ENCODE results near the gene SLC7A10.
A peak's percentile ranks its signal among the peaks of the same experiment; 100 is the strongest.
"Not testable (repeated sequence)": the region's sequence is repeated elsewhere in the genome, so short reads cannot be mapped to it uniquely, and the experiment has no call there.

Gene SLC7A10

DNA sequence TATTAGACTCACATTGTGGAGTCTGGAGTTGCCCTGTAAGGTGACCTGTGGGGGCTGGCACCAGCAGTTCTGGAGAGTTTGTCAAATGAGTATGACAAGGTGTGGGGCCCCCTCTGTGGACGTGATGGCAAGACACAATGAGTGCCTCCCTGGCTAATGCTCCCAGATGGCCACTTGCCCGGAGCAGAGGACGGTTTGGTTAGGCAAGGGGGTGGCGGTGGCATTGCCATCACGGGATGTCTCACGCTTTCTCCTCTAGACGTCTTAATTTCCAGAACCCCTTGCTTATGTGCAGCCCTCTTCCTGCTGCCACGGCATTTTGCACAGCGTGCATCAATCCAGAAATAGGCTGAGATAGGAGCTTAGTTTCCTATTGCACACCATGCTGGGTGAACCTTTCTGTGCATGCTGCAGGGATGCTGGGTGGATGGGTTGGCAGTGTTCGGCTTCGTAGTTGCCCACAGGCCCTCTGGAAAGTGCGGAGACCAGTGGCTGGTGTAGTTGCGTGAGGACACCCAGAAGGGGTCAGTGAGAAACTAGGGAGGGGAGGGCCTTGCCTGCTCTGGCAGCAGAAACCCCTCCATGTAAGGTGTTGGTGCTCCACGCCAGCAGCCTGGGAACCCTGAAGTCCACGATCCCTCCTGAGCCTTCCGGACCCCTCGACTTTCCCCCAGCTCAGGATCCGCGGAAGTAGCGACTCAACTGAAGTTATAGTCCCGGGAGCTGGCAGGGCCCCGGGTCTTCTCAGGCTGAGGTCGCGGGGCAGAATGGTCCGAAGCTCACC is 49.6 kb downstream of the SLC7A10 start:
- H3K27me3 ChIP-seq (ENCODE audit: insufficient read depth, low read length): no peaks in the 10 kb centered on the region
- H3K4me1 ChIP-seq (ENCODE audit: insufficient read depth, low read length): peaks cover 20% of the 10 kb centered on the region
- H3K4me3 ChIP-seq (ENCODE audit: low read length): peak overlapping the region; percentile 82
- peak overlapping the region; percentile 43 for H2AFZ ChIP-seq (ENCODE audit: low read depth, low read length)
- no peaks in the 10 kb centered on the region for H3K36me3 ChIP-seq (ENCODE audit: insufficient read depth, low read length)
- H3K9me3 ChIP-seq (ENCODE audit: low read length): no peaks in the 10 kb centered on the region

DNA sequence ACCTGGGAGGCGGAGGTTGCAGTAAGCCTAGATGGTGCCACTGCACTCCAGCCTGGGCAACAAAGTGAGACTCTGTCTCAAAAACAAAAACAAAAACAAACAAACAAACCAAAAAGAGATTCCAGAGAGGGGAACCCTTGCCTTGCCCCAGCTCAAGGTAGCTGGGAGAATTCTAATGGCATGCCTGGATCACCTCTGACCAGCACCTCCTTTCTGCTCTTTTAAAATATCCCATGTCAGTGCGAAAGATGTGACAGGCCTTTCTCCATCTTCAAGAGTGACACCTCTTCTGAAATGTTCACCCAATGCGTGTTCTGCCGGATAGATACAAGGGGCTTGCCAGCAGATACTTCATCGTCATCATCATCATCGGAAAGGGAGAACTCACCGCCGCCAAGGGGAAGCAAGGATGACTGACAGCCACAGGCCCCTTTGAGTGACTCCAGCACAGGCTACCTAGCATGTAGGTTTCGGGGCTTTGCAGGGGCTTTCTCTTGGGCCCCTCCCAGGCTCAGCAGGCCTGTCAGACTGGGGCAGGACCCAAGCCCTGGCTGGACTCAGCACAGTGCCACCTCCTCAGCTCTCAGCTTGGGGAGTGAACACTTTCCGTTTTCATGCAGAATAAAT is 50.4 kb downstream of the SLC7A10 start:
- Histone ChIP-seq H3K4me3 (ENCODE audit: low read length) (peak overlapping the region; percentile 82), H3K4me1 (ENCODE audit: insufficient read depth, low read length) (peaks cover 20% of the 10 kb centered on the region), H2AFZ (ENCODE audit: low read depth, low read length) (no peak overlapping the region), H3K9me3 (ENCODE audit: low read length) (no peaks in the 10 kb centered on the region), H3K27me3 (ENCODE audit: insufficient read depth, low read length) (no peaks in the 10 kb centered on the region), H3K36me3 (ENCODE audit: insufficient read depth, low read length) (no peaks in the 10 kb centered on the region)

DNA sequence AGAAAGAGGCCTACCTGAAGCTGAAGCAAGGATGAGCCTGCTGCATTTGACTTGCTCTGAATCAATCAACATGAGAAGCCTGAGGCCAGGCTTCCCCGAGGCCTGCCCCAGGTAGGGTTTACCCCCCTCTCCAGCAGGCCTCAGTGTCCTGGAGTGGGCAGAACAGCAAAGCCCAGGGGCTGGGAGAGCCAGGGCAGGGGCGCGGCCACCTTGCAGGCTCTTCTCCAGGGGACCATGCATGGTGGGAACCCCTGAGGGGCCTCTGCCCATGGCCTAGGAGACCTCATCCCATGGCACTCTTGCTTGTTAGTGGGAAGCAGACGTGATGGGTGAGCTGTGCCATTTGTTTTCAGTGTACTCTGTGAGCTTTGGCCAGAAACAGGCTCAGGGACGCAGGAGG is 51.5 kb downstream of the SLC7A10 start:
- H3K4me3 ChIP-seq (ENCODE audit: low read length): no peak overlapping the region
- no peaks in the 10 kb centered on the region for H3K36me3 ChIP-seq (ENCODE audit: insufficient read depth, low read length)
- H2AFZ ChIP-seq (ENCODE audit: low read depth, low read length): no peak overlapping the region
- peaks cover 20% of the 10 kb centered on the region for H3K4me1 ChIP-seq (ENCODE audit: insufficient read depth, low read length)
- H3K9me3 ChIP-seq (ENCODE audit: low read length): no peaks in the 10 kb centered on the region
- H3K27me3 ChIP-seq (ENCODE audit: insufficient read depth, low read length): no peaks in the 10 kb centered on the region

DNA sequence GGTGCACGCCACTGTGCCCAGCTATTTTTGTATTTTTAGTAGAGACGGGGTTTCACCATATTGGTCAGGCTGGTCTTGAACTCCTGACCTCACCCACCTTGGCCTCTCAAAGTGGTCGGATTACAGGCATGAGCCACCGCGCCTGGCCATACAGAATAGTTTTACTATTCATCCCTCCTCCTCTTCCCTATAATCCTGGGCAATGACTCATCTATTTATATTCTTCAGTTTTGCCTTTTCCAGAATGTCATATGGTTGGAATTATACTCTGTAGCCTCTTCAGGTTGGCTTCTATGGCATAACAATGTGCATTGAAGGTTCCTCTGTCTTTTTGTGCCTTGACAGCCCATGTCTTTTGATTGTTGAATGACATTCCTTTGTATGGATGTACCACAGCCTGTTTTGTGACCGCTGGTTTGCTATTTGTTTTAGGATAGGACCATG is 53.7 kb downstream of the SLC7A10 start:
- no peaks in the 10 kb centered on the region for H3K36me3 ChIP-seq (ENCODE audit: insufficient read depth, low read length)
- peaks cover 15% of the 10 kb centered on the region for H3K4me1 ChIP-seq (ENCODE audit: insufficient read depth, low read length)
- H3K4me3 ChIP-seq (ENCODE audit: low read length): no peak overlapping the region
- H3K27me3 ChIP-seq (ENCODE audit: insufficient read depth, low read length): no peaks in the 10 kb centered on the region
- H3K9me3 ChIP-seq (ENCODE audit: low read length): peaks cover 5% of the 10 kb centered on the region
- H2AFZ ChIP-seq (ENCODE audit: low read depth, low read length): no peak overlapping the region

DNA sequence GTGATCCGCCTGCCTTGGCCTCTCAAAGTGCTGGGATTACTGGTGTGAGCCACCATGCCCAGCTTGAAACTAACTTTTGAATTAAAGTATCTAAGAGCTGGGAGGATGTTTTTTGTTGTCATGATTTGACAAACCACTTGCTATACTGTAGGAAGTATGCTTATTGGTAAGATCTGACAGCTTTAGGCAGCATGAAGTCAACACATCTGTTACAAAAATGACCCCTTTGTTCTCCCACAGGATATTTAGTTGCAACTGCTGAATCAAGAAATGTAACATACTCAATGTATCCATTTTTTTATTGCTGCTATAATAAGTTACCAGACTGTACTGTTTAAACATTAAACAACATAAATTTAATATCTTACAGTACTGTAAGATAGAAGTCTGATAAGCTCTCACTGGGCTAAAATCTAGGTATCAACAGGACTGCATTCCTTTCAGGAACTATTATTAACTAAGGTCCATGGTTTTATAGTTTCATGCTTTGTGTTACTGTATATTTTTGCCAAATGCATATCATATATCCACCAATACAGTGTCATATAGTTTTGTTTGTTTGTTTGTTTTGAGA is 54.3 kb downstream of the SLC7A10 start:
- peaks cover 15% of the 10 kb centered on the region for H3K4me1 ChIP-seq (ENCODE audit: insufficient read depth, low read length)
- no peak overlapping the region for H3K4me3 ChIP-seq (ENCODE audit: low read length)
- H3K36me3 ChIP-seq (ENCODE audit: insufficient read depth, low read length): no peaks in the 10 kb centered on the region
- no peaks in the 10 kb centered on the region for H3K27me3 ChIP-seq (ENCODE audit: insufficient read depth, low read length)
- no peak overlapping the region for H2AFZ ChIP-seq (ENCODE audit: low read depth, low read length)
- H3K9me3 ChIP-seq (ENCODE audit: low read length): peaks cover 5% of the 10 kb centered on the region

DNA sequence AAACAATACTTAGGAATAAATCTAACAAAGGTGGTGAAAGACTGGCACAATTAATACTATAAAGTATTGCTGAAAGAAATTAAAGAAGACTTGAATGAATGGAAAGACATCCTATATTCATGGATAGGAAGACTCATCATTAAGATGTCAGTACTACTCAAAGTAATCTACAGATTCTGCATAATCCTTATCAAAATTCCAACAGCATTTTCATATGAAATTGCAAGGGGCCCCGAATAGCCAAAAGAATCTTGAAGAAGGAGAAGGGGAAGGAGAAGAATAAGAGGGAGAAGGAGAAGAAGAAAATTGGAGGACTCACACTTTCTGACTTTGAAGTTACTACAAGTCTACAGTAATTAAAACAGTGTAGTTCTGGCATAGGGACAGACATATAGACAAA is 57.1 kb downstream of the SLC7A10 start:
- Histone ChIP-seq H3K36me3 (ENCODE audit: insufficient read depth, low read length) (no peaks in the 10 kb centered on the region), H2AFZ (ENCODE audit: low read depth, low read length) (no peak overlapping the region), H3K9me3 (ENCODE audit: low read length) (peaks cover 5% of the 10 kb centered on the region), H3K27me3 (ENCODE audit: insufficient read depth, low read length) (no peaks in the 10 kb centered on the region), H3K4me1 (ENCODE audit: insufficient read depth, low read length) (peaks cover 5% of the 10 kb centered on the region), H3K4me3 (ENCODE audit: low read length) (no peak overlapping the region)

DNA sequence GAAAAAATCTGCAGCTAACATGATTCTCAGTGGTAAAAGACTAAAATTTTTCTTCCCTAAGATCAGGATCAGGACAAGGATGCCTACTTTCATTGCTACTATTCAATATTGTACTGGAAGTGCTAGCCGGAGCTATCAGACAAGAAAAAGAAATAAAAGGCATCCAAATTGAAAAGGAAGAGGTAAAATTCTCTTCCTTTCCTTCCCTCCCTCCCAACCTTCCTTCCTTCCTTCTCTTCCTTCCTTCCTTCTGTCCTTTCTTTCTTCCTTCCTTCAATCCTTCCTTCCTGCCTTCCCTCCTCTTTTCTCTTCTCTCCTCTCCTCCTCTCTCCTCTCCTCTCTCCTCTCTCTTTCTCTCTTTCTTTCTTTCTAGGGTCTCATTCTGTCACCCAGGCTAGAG is 58.2 kb downstream of the SLC7A10 start:
- Histone ChIP-seq H3K27me3 (ENCODE audit: insufficient read depth, low read length) (no peaks in the 10 kb centered on the region), H2AFZ (ENCODE audit: low read depth, low read length) (no peak overlapping the region), H3K36me3 (ENCODE audit: insufficient read depth, low read length) (no peaks in the 10 kb centered on the region), H3K4me3 (ENCODE audit: low read length) (no peak overlapping the region), H3K4me1 (ENCODE audit: insufficient read depth, low read length) (no peaks in the 10 kb centered on the region), H3K9me3 (ENCODE audit: low read length) (peaks cover 5% of the 10 kb centered on the region)

DNA sequence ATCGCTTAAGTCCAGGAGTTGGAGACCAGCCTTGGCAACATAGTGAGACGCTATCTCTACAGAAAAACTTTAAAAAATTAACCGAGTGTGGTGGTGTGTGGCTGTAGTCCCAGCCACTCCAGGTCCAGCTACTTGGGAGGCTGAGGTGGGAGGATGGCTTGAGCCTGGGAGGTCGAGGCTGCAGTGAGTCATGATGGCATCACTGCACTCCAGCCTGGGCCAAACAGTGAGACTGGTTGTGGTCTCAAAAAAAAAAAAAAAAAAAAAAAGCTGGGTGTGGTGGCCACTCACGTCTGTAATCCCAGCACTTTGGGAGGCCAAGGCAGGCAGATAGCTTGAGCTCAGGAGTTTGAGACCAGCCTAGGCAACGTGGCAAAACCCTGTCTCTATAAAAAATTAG is 59.6 kb downstream of the SLC7A10 start:
- H3K9me3 ChIP-seq (ENCODE audit: low read length); H3K36me3 ChIP-seq (ENCODE audit: insufficient read depth, low read length); H3K27me3 ChIP-seq (ENCODE audit: insufficient read depth, low read length); H2AFZ ChIP-seq (ENCODE audit: low read depth, low read length); H3K4me3 ChIP-seq (ENCODE audit: low read length); H3K4me1 ChIP-seq (ENCODE audit: insufficient read depth, low read length): not testable (repeated sequence)

DNA sequence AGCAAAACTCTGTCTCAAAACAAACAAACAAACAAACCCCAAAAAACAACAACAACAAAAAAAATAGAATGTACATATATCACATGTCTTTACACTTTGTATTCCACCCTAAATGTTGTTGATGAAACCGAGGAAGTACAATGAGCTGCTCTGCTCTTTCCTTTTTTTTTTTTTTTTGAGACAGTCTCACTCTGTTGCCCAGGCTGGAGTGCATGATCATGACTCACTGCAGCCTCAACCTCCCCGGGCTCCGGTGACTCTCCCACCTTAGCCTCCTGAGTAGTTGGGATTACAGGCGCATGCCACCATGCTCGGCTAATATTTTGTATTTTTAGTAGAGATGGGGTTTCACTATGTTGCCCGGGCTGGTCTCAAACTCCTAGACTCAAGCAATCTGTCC is 62.2 kb downstream of the SLC7A10 start:
- H3K4me1 ChIP-seq (ENCODE audit: insufficient read depth, low read length): no peaks in the 10 kb centered on the region
- H3K27me3 ChIP-seq (ENCODE audit: insufficient read depth, low read length): no peaks in the 10 kb centered on the region
- H2AFZ ChIP-seq (ENCODE audit: low read depth, low read length): no peak overlapping the region

DNA sequence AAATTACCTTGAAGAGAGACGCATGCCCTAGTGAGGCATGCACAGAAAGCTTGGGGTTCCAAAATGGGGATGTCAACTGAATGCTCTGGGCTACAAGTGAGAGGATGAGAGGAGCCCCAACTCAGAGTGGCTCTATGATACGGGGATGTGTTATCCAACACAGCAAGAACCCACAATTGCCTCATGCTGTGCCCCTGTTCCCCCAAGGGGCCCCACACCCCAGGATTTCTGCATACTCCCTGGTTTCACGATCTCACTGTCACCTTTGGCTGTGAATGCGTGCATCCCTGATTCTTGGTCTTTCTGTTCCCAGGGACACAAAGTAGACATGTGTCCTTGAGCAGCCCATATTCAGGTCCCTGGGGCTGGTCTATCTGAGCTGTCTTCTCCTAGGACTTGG is 64.4 kb downstream of the SLC7A10 start:
- no peaks in the 10 kb centered on the region for H3K27me3 ChIP-seq (ENCODE audit: insufficient read depth, low read length)

More for the DNA sequence above, 62.2 kb downstream of the SLC7A10 start:
- H3K4me3 ChIP-seq (ENCODE audit: low read length): no peak overlapping the region
- H3K9me3 ChIP-seq (ENCODE audit: low read length): peaks cover 5% of the 10 kb centered on the region
- H3K36me3 ChIP-seq (ENCODE audit: insufficient read depth, low read length): no peaks in the 10 kb centered on the region

DNA sequence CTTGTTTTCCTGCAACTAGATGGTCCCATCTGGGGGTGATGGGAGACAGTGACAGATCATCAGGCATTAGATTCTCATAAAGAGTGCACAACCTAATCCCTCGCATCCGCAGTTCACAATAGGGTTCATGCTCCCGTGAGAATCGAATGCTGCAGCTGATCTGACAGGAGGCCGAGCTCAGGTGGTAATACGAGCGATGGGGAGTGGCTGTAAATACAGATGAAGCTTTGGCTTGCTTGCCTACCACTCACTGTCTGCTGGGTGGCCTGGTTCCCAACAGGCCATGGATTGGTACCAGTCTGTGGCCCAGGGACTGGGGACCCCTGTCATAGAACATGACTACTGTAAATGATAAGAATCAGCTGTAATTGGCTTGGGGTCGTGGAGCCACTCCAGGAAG is 65.8 kb downstream of the SLC7A10 start:
- H3K4me3 ChIP-seq (ENCODE audit: low read length): no peak overlapping the region
- no peaks in the 10 kb centered on the region for H3K4me1 ChIP-seq (ENCODE audit: insufficient read depth, low read length)
- H3K9me3 ChIP-seq (ENCODE audit: low read length): no peaks in the 10 kb centered on the region
- H3K27me3 ChIP-seq (ENCODE audit: insufficient read depth, low read length): no peaks in the 10 kb centered on the region
- no peak overlapping the region for H2AFZ ChIP-seq (ENCODE audit: low read depth, low read length)
- H3K36me3 ChIP-seq (ENCODE audit: insufficient read depth, low read length): no peaks in the 10 kb centered on the region

More for the DNA sequence above, 64.4 kb downstream of the SLC7A10 start:
- Histone ChIP-seq H3K36me3 (ENCODE audit: insufficient read depth, low read length) (no peaks in the 10 kb centered on the region), H3K9me3 (ENCODE audit: low read length) (no peaks in the 10 kb centered on the region), H2AFZ (ENCODE audit: low read depth, low read length) (no peak overlapping the region), H3K4me3 (ENCODE audit: low read length) (no peak overlapping the region), H3K4me1 (ENCODE audit: insufficient read depth, low read length) (no peaks in the 10 kb centered on the region)

DNA sequence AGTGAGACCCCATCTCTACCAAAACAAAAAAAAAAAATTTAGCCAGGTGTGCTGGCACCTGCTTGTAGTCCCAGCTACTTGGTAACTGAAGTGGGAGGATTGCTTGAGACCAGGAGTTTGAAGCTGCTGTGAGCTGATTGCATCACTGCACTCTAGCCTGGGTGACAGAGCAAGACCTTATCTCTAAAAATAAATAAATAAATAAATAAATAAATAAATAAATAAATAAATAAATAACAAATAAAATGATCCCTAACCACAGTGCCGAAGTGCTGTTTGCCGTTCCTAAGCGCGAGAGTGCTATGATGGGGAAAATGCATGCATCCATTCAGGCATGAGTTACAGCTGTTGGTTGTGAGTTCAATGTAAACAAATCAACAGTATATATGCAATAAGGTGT is 66.5 kb downstream of the SLC7A10 start:
- no peak overlapping the region for H2AFZ ChIP-seq (ENCODE audit: low read depth, low read length)
- no peak overlapping the region for H3K4me3 ChIP-seq (ENCODE audit: low read length)
- no peaks in the 10 kb centered on the region for H3K4me1 ChIP-seq (ENCODE audit: insufficient read depth, low read length)
- no peaks in the 10 kb centered on the region for H3K9me3 ChIP-seq (ENCODE audit: low read length)
- no peaks in the 10 kb centered on the region for H3K36me3 ChIP-seq (ENCODE audit: insufficient read depth, low read length)
- no peaks in the 10 kb centered on the region for H3K27me3 ChIP-seq (ENCODE audit: insufficient read depth, low read length)

All from neuron (in vitro differentiated cells).